NCI-H1694 (cell line): ENCODE measurements around the gene AMBRA1.

ENCODE experiments used
- DNase-seq: peaks from one replicate; lab custom pipeline; 2025; lab: John Stamatoyannopoulos, UW

The AMBRA1 gene

DNA sequence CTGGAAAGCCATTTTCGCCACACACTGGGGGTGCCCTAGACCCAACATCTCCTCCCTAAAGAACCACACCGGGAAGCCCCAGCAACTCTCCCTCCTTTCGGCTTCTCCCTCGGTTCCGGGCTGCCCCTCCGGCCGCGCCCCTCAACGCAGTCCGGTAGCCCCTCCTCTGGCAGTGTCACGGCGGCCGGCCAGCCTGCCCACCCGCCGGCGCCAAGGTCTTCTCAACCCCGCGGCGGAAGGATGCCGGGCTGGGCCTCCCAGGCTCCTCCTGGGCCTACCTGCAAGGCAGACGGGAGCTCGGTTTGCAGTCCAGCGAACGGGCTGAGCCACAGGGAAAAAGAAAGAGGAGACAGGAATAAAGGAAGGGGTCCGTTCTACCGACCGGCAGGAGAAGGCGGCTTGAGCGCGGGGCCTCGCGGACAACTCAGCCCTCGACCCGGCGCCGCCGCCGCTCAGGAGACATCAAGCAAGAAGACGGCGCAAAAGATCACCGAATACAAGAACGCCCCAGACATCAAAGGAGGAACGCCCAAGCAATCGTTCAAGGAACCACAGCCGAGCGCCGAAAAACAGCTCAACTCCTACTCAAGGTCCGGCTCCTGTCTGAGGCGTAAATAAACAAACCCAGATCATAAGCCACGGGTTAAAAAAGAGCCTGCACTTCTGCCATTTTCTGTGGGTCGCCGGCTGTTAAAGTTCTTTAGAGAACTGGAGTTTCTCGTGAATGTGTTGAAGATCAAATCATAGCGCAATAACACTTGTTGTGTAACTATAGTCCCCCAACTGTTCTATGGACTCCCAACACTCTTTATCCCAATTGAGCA lies at the start of gene AMBRA1:
AMBRA1 (minus strand) TSS at position 474 of the 824 bp plus-strand sequence. CDS start 45,643 bp downstream, outside the sequence.
- peak; percentile 67 for DNase-seq

GRCh38 chr11:46643531-46643930 lies 49.7 kb upstream of the AMBRA1 start:
- DNase-seq = no peak

- DNase-seq = no peak
These were observed 49.0 kb upstream of the AMBRA1 start for GRCh38 chr11:46642627-46643335.

DNA sequence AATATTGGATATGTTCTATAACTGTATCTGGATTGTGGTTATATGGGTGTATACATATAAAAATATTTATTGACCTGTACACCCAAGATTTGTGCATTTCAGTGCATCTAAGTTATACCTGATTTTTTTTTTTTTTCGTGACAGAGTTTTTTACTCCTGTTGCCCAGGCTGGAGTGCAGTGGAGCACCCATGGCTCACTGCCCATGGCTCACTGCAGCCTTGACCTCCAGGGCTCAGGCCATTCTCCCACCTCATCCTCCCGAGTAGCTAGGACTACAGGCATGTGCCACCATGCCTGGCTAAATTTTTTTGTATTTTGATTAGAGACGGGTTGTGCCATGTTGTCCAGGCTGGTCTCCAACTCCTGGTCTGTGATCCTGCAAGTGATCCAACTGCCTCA lies 47.8 kb upstream of the AMBRA1 start:
- DNase-seq = no peak

DNA sequence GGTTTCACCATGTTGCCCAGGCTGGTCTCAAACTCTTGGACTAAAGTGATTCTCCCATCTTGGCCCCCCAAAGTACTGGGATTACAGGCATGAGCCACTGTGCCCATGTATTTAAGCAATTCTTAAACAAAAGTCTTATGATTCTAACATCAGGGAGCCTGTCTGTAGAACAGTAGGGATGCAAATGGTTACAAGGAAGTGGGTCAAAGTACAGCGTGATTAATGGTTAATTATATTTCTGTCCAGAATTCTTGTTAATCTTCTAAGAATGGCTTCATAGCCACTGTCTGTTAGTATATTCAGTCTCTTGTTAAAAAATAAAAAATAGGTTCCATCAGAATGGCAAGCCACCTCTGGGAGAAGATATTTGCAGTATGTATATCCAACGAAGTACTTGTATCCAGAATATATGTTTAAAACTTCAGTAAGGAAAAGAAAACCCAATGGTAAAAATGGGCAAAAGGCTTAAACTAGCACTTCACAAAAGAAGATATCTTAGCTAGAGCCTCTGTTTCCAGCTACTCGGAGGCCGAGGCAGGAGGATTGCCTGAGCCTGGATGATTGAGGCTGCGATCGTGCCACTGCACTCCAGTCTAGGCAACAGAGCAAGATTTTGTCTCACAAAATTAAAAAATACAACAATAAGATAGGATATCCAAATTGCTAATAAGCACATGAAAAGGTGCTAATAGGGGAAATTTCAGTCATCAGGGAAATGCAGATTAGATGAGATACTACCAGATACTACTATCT lies 46.4 kb upstream of the AMBRA1 start:
- DNase-seq = no peak

DNA sequence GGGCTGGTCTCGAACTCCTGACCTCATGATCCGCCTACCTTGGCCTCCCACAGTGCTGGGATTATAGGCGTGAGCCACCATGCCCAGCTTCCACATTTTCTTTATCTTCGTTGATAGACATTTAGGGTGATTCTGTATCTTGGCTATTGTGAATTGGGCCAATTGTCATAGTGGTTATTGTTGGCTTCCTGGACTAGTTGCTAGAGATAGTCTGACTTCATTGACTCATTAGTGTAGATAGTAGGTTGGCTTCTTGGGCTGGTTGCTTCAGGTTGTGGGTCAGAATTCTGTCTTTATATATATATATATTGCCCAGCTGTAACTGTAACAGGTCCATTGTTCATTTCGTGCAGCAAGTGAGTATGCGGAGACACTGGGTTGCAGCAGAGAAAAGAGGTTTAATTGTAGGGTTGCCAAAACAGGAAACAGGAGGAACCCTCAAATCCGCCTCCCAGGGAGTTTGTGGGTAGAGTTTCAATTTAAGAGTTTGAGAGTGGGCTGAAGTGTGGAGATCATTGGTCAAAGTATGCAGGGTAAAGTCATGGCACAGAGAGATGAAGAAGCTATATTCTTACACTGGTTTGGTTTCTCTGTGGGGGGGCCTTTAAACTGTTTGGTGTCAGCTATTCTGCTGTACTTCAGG lies 45.5 kb upstream of the AMBRA1 start:
- no peak for DNase-seq

DNA sequence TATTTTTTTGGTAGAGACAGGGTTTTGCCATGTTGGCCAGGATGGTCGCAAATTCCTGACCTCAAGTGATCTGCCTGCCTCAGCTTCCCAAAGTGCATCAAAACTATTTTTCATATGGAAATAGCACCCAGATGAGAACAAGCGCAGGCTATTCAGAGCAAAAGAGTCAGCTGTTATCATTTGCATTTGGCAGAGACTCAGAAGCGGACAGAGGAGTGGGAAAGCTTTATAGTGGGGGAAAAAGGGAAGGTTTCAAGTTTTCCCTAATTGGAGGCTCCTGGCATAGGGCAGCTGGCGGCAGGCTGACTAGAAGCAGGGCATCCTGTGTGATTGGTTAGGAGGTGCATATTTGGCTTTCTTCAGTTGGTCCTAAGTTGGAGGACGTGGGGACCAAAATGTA lies 43.7 kb upstream of the AMBRA1 start:
- DNase-seq = no peak

DNA sequence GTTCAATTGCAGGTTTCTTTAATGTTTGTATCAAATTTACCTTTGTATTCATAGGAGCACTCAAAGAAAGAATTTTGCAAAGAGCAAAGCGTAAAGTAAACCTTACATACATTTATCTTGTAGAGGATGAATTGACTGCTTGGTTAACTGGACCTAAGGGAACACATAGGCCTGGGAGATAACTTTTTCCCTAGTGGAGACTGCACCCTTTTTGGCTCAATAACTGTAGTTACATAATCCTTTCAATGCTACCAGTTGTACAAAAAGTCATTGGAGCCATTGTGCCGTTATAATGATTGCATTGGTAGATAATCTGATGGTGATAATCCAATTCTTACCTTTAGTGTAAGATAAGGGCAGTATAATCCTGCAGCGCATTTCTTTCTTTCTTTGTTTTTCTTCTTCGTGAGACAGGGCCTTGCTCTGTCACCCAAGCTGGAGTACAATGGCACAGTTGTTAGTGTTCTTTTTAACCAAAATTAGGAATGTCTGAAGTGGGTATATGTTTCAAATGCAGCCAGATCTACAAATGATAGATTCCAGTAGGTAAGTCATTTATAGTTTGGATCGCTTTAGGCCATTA lies 41.8 kb upstream of the AMBRA1 start:
- DNase-seq = no peak

DNA sequence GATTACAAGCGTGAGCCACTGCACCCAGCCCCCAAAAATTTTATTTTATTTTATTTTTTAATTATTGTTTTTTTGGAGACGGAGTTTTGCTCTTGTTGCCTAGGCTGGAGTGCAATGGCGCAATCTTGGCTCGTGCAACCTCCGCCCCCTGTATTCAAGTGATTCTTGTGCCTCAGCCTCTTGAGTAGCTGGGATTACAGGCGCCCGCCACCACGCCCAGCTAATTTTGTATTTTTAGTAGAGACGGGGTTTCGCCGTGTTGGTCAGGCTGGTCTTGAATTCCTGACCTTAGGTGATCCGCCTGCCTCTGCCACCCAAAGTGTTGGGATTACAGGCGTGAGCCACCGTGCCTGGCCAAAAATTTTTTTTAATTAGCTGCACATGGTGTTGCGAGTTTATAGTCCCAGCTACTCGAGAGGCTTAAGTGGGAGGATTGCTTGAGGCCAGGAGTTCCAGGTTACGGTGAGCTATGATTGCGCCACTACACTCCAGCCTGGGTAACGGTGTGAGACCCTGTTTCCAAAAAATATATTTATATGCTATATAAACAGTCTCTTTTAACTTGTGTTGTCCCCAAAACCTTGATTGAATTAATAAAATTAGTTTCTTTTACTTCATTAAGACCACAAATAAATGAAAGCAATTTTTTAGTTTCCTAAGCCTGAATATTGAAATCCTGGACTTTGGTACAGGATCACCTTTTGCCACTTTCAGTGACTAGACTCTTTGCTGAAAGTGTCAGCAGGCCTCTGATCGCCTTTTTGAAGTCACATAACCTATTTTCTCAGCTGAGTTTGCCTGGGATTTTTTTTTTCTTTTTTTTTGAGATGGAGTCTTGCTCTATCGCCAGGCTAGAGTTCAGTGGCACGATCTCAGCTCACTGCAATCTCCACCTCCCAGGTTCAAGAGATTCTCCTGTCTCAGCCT lies 39.7 kb upstream of the AMBRA1 start:
- DNase-seq = no peak

- no peak for DNase-seq
These were observed 38.7 kb upstream of the AMBRA1 start for GRCh38 chr11:46632502-46632901.

- DNase-seq = no peak
These were observed 37.9 kb upstream of the AMBRA1 start for GRCh38 chr11:46631676-46632075.

- no peak for DNase-seq
These were observed 36.4 kb upstream of the AMBRA1 start for GRCh38 chr11:46630237-46630636.

DNA sequence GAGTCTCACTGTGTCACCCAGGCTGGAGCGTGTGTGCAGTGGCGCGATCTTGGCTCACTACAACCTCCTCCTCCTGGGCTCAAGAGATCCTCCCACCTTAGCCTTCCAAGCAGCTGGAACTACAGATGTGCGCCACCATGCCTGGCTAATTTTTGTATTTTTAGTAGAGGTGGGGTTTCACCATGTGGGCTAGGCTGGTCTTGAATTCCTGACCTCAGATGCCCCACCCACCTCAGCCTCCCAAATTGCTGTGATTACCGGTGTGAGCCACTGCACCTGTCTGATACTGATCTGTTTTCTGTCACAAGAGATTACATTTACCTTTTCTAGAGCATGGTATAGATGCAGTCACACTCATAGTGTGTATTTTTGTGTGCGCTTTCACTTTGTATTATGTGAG lies 35.1 kb upstream of the AMBRA1 start:
- no peak for DNase-seq

DNA sequence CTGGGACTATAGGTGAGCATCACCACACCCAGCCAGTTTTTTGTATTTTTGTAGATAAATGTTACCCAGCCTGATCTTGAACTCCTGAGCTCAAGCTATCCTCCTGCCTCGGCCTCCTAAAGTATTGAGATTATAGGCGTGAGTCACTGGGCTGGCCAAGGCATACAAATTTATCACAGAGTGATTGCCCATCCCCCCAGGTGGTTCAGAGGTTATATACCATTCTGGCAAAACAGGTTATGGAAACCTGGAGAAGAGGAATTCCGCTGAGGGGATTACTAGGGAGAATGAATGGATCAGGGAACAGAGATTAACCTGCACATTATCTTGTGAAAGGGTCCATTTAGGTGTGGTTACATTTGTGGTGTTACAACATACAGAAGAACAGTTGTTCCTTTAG lies 31.6 kb upstream of the AMBRA1 start:
- DNase-seq = no peak

DNA sequence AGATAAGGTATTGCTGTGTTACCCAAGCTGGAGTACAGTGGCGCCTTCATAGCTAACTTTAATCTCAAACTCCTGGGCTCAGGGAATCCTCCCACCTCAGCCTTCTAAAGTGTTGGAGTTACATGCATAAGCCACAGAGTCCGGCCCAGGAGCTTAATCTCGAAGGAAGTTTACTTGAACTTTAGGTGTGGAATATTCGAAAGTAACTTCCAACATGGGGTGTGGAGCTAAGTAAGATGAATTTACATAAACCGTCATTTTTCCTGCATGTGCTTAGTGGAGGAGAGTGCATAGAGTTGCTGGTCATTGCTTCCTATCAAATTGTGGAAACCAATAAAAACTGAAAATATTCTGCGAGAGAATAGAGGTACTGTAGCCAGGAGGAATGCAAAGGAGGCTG lies 25.0 kb upstream of the AMBRA1 start:
- DNase-seq = no peak

GRCh38 chr11:46617972-46618314 lies 24.1 kb upstream of the AMBRA1 start:
- DNase-seq = no peak

GRCh38 chr11:46617134-46617971 lies 23.5 kb upstream of the AMBRA1 start, which contains the start of the genes ATG13 and HARBI1:
Gene ATG13, plus strand, starts transcription at chr11:46617553. Its CDS starts 26,739 bp downstream, at chr11:46644292.
Gene HARBI1, minus strand, starts transcription at chr11:46617227. Its CDS starts 990 bp downstream, at chr11:46616237.
- DNase-seq = peak; percentile 44

DNA sequence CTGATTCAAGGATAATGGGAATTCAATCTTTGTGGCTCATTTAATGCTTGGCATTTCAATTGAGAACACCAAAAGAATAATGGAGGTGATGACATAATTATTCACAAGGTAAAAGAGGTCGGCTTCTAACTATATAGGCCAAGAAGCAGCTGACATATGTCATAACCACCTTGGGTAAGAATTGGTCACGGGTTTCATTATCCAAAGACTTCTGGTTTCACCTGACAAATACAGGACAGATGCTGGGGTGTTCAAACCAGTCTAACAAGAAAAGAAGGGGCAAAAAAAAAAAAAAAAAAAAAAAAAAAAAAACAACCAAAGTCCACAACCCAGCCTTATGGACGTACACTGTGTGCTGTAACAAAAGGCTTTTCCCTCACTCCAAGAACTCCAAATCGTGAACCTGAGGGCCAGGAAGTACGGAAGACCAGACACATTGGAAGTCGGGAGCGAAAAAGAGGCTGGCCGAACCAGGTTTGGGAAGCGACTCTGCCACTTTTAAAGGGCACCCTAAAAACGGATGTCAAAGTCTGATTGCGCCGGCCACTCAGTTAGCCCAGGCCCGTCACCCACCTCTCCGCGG lies 22.8 kb upstream of the AMBRA1 start:
- DNase-seq = no peak

DNA sequence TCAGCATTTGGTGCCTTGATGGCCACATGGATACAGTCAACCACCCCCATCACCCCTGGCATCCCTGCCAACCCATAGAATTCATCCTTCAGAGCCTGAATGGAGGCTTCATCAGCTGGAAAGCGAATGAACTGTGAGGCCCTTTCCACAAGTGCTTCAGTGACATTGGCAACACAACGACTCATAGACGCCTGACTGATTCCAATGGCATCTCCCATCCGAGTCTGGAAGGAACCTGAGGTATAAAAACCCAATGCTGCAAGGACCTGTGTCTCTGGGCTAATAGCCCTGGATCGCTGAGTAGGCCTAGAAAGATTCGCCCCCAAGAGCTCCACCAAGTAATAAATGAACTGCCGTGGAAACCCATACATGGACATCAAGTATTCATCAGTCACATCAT lies 21.9 kb upstream of the AMBRA1 start:
- no peak for DNase-seq
